ENCODE measurements around the gene CYTH1.
"Not testable (repeated sequence)": the region's sequence is repeated elsewhere in the genome, so short reads cannot be mapped to it uniquely, and the experiment has no call there.

The CYTH1 gene

GRCh38 chr17:78759203-78759968 is 22.7 kb downstream of the CYTH1 start:
- Histone ChIP-seq H3K4me3 (ENCODE audit: low read depth, low read length) (no peak overlapping the region), H3K27me3 (no peaks in the 10 kb centered on the region), H3K9me3 (no peaks in the 10 kb centered on the region), H3K4me1 (peaks cover 9% of the 10 kb centered on the region), H3K36me3 (no peaks in the 10 kb centered on the region; the same call in 1 of the 2 replicates)
- TF ChIP-seq, protein P1, sequence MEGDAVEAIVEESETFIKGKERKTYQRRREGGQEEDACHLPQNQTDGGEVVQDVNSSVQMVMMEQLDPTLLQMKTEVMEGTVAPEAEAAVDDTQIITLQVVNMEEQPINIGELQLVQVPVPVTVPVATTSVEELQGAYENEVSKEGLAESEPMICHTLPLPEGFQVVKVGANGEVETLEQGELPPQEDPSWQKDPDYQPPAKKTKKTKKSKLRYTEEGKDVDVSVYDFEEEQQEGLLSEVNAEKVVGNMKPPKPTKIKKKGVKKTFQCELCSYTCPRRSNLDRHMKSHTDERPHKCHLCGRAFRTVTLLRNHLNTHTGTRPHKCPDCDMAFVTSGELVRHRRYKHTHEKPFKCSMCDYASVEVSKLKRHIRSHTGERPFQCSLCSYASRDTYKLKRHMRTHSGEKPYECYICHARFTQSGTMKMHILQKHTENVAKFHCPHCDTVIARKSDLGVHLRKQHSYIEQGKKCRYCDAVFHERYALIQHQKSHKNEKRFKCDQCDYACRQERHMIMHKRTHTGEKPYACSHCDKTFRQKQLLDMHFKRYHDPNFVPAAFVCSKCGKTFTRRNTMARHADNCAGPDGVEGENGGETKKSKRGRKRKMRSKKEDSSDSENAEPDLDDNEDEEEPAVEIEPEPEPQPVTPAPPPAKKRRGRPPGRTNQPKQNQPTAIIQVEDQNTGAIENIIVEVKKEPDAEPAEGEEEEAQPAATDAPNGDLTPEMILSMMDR (IDR thresholded peaks at IDR 0.05; ENCODE audit: low read depth, low read length), result no peak
- DNase-seq, result peak; percentile 61

DNA sequence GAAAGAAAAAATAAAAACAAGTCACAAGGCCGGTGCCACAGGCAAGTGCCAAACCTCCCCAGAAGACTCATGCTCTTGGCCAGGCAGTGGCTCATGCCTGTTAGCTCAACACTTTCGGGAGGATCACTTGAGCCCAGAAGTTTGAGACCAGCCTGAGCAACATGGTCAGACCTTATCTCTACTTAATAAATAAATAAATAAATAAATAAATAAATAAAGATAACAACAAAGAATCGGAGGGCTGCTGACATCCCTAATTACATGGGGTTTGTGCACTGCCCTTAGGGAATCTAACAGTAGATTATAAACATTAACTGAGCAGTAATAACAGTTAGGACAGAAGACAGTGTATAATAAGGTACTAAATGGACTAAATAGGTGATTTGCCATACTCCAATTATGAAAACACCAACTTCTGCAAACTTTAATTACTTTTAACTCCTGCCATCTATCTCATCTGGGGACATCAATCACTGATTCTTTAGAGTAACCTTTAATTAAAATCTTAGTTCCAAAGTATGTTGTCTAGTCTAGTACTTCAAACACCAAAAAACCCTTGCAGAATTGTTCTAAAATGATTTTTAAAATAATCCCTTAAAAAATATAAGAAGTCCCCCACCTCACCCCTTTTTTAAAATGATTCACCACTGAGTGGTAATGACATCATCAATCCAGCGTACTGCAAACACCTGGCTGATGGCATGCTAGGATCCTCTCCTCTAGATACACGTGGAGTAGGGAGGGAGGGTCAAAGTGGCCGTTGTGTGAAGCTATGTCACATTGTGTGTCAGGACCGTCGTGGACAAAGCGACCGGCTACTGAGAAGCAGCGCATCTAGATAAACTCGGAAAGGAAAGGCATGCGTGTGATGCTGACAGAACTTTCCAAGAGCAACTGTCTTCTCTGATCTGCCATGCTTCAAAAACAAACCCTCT is 28.5 kb downstream of the CYTH1 start:
- no peaks in the 10 kb centered on the region for H3K4me1 ChIP-seq

DNA sequence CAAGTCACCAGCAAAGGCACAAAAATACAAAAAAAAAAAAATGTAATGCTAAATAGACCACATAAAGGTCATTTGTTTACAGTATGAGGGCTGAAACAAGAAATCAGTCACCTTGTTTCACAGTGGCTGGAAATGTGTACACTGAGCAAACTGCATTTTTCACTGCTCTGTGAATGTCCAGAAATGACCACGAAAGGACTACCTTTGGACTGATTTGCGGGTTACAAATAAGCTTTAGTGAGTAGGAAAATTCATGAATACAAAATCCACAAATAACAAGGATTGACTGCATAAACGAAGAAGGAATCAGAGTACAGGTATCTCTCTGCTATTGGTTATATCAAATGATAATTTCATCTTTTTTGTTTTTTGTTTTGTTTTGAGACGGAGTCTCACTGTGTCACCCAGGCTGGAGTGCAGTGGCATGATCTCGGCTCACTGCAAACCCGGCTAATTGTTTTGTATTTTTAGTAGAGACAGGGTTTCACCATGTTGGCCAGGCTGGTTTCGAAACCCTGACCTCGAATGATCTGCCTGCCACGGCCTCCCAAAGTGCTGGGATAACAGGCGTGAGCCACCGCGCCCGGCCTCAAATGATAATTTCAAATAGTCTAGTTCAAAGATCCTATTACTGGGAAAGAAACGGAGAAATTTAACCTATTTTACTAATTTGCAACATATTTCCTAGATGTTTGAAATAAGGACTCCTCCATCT is 30.5 kb downstream of the CYTH1 start:
- Histone ChIP-seq H3K4me3 (ENCODE audit: low read depth, low read length) (no peak overlapping the region), H3K27me3 (no peaks in the 10 kb centered on the region), H3K4me1 (no peaks in the 10 kb centered on the region; the same call in 1 of the 2 replicates), H3K36me3 (no peaks in the 10 kb centered on the region), H3K9me3 (no peaks in the 10 kb centered on the region)
- DNase-seq, result no peak
- TF ChIP-seq, protein P1 (IDR thresholded peaks at IDR 0.05; ENCODE audit: low read depth, low read length), result no peak

More for the DNA sequence above, 28.5 kb downstream of the CYTH1 start:
- no peak overlapping the region for H3K4me3 ChIP-seq (ENCODE audit: low read depth, low read length)
- no peak for DNase-seq
- no peaks in the 10 kb centered on the region for H3K9me3 ChIP-seq
- H3K27me3 ChIP-seq, result no peaks in the 10 kb centered on the region
- TF ChIP-seq, protein P1 (IDR thresholded peaks at IDR 0.05; ENCODE audit: low read depth, low read length), result no peak
- H3K36me3 ChIP-seq, result no peaks in the 10 kb centered on the region

- DNase-seq; H3K4me1 ChIP-seq; H3K4me3 ChIP-seq (ENCODE audit: low read depth, low read length): not testable (repeated sequence)
These were observed 31.1 kb downstream of the CYTH1 start for GRCh38 chr17:78751000-78751399.

GRCh38 chr17:78748730-78749317 is 33.2 kb downstream of the CYTH1 start:
- Histone ChIP-seq H3K9me3 (no peaks in the 10 kb centered on the region), H3K4me3 (ENCODE audit: low read depth, low read length) (no peak overlapping the region), H3K36me3 (no peaks in the 10 kb centered on the region), H3K27me3 (no peaks in the 10 kb centered on the region), H3K4me1 (peaks cover 6% of the 10 kb centered on the region)
- TF ChIP-seq, protein P1 (IDR thresholded peaks at IDR 0.05; ENCODE audit: low read depth, low read length), result no peak
- no peak for DNase-seq

More at GRCh38 chr17:78751000-78751399, 31.1 kb downstream of the CYTH1 start:
- not testable (repeated sequence) for H3K36me3 ChIP-seq, H3K9me3 ChIP-seq, H3K27me3 ChIP-seq
